ENCODE measurements around the gene CFAP65. TPM values are rescaled to one million over a fixed set of nuclear protein-coding genes. Genes with fewer than 3 reads are reported as not detected.

The CFAP65 gene
- total and polyA plus RNA-seq, 2 of the 4 experiments (the other 2 are of a cell fraction): not detected

DNA sequence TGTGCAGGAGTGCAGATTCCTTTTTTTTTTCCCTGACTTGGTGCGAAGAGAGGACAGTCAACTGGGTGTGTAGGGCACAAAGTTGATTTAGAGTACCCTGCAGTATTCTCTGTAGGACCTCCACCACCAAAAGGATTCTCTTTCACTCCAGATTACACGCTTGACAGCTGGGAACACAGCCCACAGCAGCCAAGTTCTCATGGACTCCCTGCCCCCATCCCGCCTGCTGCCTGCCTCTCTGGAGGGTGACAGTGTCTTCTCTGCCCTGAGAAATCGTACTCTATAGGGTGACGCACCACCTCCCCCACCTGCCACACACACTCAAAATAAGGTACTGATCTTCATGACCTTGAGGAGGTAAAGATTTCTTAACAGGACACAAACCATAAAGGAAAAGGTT lies 46.0 kb upstream of the CFAP65 start:
- POLR2A ChIA-PET (ENCODE audit: unreplicated experiment): no interaction called here
- Histone ChIP-seq H3K27ac (ENCODE audit: insufficient read depth, low read length) (no peak overlapping the region), H2BK5ac (ENCODE audit: low read depth, low read length, poor library complexity, severe bottlenecking) (no peak overlapping the region), H4K20me1 (ENCODE audit: insufficient read depth, low read length) (no peaks in the 10 kb centered on the region; the same call in 1 of the 2 replicates), H3K9me1 (ENCODE audit: insufficient read depth, low read length) (no peaks in the 10 kb centered on the region; the same call in 1 of the 2 replicates), H3K4me1 (ENCODE audit: control insufficient read depth, insufficient read depth, low read length) (no peaks in the 10 kb centered on the region), H2BK15ac (ENCODE audit: low read depth, low read length) (no peak overlapping the region), H2BK120ac (ENCODE audit: low read depth, low read length) (no peak overlapping the region), H3K18ac (ENCODE audit: low read depth, low read length) (no peak overlapping the region), H3K9me3 (ENCODE audit: control insufficient read depth, insufficient read depth, low read length) (no peaks in the 10 kb centered on the region), H3K9ac (ENCODE audit: low read depth, low read length) (no peak overlapping the region), H3K4ac (ENCODE audit: low read depth, low read length) (no peak overlapping the region), H2BK20ac (ENCODE audit: low read depth, low read length) (no peak overlapping the region), H3K36me3 (ENCODE audit: control insufficient read depth, insufficient read depth, low read length) (no peaks in the 10 kb centered on the region), H2AK9ac (replicated peaks; ENCODE audit: low read depth, low read length, poor library complexity) (no peak overlapping the region), H3K23ac (ENCODE audit: low read depth, low read length) (no peak overlapping the region), H4K91ac (ENCODE audit: insufficient read depth, low read depth, low read length) (no peak overlapping the region), H4K5ac (ENCODE audit: low read depth, low read length) (no peak overlapping the region), H3K27me3 (ENCODE audit: control insufficient read depth, insufficient read depth, low read length) (no peaks in the 10 kb centered on the region; the same call in none of the 2 replicates), H4K8ac (ENCODE audit: low read depth in 2 of 2, low read length in 2 of 2) (no peak overlapping the region), H3K14ac (replicated peaks; ENCODE audit: low read depth, low read length) (no peak overlapping the region), H2AK5ac (ENCODE audit: low read depth, low read length) (no peak overlapping the region), H2AFZ (replicated peaks; ENCODE audit: low read length, poor library complexity) (no peak overlapping the region), H3K56ac (ENCODE audit: extremely low read depth, insufficient read depth, low read length) (no peak overlapping the region), H3K4me3 (ENCODE audit: insufficient read depth, low read depth, low read length) (no peak overlapping the region), H3K79me1 (ENCODE audit: low read depth in 1 of 2, low read length in 2 of 2) (no peaks in the 10 kb centered on the region), H3K4me2 (ENCODE audit: low read depth, low read length) (no peak overlapping the region)
- TF ChIP-seq SMC3 (IDR thresholded peaks at IDR 0.05; ENCODE audit: low read depth, low read length): no peak
- TF ChIP-seq RCOR1 (IDR thresholded peaks at IDR 0.05; ENCODE audit: insufficient replicate concordance, low read length): no peak
- no peak for TF ChIP-seq CEBPB (IDR thresholded peaks at IDR 0.05; ENCODE audit: low read depth, low read length)
- no peak for TF ChIP-seq RFX5 (IDR thresholded peaks at IDR 0.05; ENCODE audit: low read depth, low read length)
- TF ChIP-seq CHD1 (IDR thresholded peaks at IDR 0.05; ENCODE audit: low read depth, low read length): no peak
- TF ChIP-seq MAZ (IDR thresholded peaks at IDR 0.05; ENCODE audit: borderline replicate concordance, low read depth, low read length): no peak
- TF ChIP-seq, protein P1, sequence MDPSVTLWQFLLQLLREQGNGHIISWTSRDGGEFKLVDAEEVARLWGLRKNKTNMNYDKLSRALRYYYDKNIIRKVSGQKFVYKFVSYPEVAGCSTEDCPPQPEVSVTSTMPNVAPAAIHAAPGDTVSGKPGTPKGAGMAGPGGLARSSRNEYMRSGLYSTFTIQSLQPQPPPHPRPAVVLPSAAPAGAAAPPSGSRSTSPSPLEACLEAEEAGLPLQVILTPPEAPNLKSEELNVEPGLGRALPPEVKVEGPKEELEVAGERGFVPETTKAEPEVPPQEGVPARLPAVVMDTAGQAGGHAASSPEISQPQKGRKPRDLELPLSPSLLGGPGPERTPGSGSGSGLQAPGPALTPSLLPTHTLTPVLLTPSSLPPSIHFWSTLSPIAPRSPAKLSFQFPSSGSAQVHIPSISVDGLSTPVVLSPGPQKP (IDR thresholded peaks at IDR 0.05; ENCODE audit: borderline replicate concordance, low read depth, low read length): no peak
- no peak for TF ChIP-seq FOS (IDR thresholded peaks at IDR 0.05; ENCODE audit: low read depth, low read length)
- TF ChIP-seq RAD21 (IDR thresholded peaks at IDR 0.05; ENCODE audit: low read length): no peak
- TF ChIP-seq, protein P2, sequence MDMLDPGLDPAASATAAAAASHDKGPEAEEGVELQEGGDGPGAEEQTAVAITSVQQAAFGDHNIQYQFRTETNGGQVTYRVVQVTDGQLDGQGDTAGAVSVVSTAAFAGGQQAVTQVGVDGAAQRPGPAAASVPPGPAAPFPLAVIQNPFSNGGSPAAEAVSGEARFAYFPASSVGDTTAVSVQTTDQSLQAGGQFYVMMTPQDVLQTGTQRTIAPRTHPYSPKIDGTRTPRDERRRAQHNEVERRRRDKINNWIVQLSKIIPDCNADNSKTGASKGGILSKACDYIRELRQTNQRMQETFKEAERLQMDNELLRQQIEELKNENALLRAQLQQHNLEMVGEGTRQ (IDR thresholded peaks at IDR 0.05; ENCODE audit: low read depth, low read length): no peak
- TF ChIP-seq MXI1 (IDR thresholded peaks at IDR 0.05; ENCODE audit: borderline replicate concordance, low read depth, low read length): no peak
- TF ChIP-seq MAFK (IDR thresholded peaks at IDR 0.05; ENCODE audit: low read depth, low read length): no peak
- no peak for TF ChIP-seq POLR2A (IDR thresholded peaks at IDR 0.05; ENCODE audit: low read depth, low read length)
- TF ChIP-seq, protein P3, sequence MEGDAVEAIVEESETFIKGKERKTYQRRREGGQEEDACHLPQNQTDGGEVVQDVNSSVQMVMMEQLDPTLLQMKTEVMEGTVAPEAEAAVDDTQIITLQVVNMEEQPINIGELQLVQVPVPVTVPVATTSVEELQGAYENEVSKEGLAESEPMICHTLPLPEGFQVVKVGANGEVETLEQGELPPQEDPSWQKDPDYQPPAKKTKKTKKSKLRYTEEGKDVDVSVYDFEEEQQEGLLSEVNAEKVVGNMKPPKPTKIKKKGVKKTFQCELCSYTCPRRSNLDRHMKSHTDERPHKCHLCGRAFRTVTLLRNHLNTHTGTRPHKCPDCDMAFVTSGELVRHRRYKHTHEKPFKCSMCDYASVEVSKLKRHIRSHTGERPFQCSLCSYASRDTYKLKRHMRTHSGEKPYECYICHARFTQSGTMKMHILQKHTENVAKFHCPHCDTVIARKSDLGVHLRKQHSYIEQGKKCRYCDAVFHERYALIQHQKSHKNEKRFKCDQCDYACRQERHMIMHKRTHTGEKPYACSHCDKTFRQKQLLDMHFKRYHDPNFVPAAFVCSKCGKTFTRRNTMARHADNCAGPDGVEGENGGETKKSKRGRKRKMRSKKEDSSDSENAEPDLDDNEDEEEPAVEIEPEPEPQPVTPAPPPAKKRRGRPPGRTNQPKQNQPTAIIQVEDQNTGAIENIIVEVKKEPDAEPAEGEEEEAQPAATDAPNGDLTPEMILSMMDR (conservative IDR thresholded peaks at IDR 0.05; ENCODE audit: low read depth, low read length): no peak
- TF ChIP-seq BHLHE40 (IDR thresholded peaks at IDR 0.05; ENCODE audit: low read depth, low read length): no peak
- no peak for TF ChIP-seq NFE2L2 (IDR thresholded peaks at IDR 0.05; ENCODE audit: low read depth, low read length)
- intact Hi-C loops (cut with micrococcal nuclease): no loop called here
- in situ Hi-C loops (cut with MboI; ENCODE audit: low sequenced_read_pairs): no loop called here
- BruUV-seq (replicated peaks): no TSS peak
- CTCF ChIA-PET: interaction anchor here (2.5 kb wide), 1 partner anchor 16 kb away, joined by 7 read pairs; no protein-coding TSS in a partner anchor
- ATAC-seq (ENCODE audit: low read depth) (no peak), DNase-seq (no peak)
- WGBS, 2 experiments (ENCODE audit: extremely low coverage in 2 of 2, insufficient read length in 1 of 2): no CpG with 5 or more reads among the region's 5 CpGs
- dilution Hi-C loops (cut with HindIII; ENCODE audit: low sequenced_read_pairs, unreplicated experiment): no loop called here

All from IMR-90 (cell line).